Activated CD8-positive, alpha-beta memory T cell treated with anti-CD3 and anti-CD28 coated beads, Interleukin-2, amount 50 U/mL, for 1 hour (primary cell): ENCODE data around the gene DCAF12.
"Not testable (repeated sequence)": the region's sequence is repeated elsewhere in the genome, so short reads cannot be mapped to it uniquely, and the experiment has no call there.

Source experiments
- DNase-seq: peaks from one replicate; pipeline ENCODE4 v3.0.0-alpha.2; 2020; ENCODE audit errors: extremely low read depth

DCAF12 gene

DNA sequence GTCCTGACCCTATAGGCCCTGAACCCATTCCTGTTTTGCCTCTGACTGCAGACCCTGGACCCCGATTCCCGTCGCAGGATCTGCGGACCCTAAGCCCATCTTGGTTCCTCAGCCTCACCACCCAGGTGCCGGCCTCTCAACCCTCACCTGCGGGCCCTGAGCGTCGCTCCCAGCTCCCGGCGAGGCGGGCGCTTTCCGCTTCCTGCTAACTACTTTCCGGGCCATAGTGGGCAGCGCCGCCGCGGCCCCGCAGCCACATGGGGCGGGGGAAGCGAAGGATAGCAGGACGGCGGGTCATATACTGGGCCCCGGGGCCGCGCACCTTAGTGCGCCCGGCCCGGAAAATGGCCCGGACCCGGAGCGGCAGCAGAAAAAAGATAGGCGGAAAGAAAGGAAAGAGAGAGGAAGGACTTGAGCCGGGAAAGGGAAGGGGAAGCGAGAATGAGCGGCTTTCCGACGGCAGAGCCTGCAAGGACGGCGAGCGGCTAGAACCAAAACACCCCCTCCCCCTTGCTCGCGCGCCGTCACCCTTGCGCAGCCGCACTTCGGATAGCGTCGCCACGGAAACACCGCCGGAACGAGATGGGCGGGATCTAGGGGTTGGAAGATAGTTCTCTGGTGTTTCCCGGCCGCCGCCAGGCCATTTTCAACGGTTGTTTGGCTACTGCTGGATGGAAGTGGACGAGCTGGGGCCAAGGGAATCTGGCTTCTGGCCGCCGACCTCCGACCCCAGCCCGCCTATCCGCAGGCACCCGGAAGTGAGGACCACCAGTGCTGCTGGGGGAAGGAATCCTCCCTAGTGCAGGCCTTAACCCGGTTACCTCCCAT lies at the start of gene DCAF12:
Gene DCAF12, minus strand, starts transcription at position 492 of the 828 bp plus-strand sequence. Its CDS starts 267 bp downstream, at position 225.
- DNase-seq = peak; percentile 68

DNA sequence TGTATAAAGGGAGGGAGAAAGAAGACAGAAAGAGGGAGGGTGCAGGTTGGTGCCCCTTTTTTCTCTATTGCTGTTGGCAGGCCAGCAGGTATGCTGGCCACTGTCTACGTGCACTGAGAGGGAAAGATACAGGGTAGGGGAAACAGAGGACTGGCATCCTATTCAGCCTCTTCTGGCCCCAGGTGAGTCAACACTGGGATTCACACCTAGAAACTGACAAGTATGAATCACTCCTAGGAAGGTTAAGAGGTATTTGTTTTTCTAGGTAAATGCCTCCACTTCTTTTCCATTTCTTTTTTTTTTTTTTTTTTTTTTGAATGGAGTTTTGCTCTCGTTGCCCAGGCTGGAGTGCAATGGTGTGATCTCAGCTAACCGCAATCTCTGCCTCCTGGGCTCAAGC lies 49.6 kb upstream of the DCAF12 start:
- DNase-seq = no peak

DNA sequence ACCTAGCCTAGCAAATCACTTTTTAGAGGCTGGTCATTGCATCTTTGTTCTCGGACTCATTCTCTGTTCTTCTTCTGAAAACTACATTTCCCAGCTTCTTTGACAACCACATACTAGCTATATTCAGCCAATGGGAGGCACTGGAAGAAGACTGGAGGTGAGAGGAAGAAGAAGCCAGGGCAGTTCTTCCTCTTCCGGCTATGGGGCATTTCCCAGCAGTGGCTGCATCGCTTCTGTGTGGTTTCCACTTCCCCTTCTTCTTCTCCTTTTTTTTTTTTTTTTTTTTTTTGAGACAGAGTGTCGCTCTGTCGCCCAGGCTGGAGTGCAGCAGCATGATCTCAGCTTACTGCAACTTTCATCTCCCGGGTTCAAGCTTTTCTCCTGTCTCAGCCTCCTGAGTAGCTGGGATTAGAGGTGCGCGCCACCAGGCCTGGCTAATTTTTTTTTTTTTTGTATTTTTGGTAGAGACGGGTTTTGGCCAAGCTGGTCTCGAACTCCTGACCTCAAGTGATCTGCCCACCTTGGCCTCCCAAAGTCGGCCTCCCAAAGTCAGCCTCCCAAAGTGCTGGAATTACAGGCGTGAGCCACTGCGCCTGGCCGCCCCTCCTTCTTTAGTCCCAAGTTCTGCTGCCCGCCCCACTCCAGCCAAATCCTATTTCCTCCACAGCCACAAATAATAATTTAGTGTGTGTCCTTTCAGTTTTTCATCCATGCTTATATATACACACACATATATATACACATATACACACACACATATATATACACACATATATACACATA lies 45.4 kb upstream of the DCAF12 start:
- no peak for DNase-seq

DNA sequence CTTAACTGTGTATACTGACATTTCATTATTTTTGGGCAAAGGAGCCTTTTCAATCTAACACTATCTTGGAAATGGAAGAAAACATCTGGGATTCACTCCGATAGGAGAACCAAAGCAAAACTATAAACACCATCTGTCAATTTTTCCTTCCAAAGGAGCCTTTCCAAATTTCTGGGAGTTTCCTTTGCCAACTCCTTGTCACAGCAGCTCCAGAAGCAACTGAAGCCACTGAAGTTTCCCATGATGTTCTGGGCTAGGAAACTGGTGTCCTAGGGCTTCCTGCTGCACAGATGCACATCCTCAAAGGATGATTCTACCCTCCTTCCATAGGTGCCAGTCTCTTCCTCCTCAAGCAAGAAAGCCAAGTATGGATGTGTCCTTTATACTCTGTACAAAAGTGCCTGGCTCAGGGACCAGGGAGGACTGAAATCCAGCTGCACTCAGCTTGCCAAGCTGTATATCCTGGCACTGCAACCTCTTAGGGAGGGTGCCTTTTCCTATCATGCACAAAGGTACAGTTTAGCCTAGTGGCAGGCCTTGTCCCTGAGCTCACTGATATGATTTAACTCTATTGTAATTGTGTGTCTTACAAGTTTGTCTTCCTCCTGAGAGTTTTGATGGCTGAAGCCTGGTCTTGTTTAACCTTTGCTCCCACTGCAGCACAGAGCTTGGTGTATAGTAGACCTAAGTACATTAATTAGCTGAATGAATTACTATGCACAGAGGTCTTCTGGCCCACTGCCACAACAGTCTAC lies 43.9 kb upstream of the DCAF12 start:
- no peak for DNase-seq

DNA sequence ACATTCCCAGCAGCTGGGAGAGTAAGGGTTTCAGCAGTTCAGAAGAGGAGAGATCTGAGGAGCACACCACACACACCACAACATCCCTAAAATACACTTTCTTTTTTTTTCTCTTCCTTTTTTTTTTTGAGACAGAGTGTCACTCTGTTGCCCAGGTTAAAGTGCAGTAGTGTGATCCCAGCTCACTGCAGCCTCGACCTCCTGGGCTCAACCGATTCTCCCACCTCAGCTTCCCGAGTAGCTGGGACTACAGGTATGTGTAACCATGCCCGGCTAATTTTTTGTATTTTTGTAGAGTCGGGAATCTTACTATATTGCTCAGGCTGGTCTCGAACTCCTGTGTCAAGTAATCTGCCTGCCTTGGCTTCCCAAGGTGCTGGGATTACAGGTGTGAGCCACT lies 42.6 kb upstream of the DCAF12 start:
- DNase-seq = no peak

DNA sequence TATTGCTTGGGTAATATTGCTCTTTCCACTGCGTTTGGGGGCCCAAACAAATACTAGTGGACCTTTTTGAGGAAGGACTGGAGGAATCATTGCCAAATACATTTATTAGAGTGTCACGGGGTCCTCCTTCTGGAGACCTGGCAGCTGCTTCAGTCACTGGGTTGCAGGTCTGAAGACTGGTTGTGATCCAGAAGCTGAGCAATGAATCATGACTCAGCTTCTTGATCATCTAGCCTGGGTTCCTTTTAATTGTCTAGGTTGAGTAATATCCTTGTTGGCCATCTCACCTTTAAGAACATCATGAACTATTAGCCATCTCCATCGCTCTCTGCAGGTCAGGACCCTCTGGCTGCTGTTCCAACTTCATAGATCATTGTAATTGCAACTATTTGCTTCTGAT lies 36.9 kb upstream of the DCAF12 start:
- no peak for DNase-seq

DNA sequence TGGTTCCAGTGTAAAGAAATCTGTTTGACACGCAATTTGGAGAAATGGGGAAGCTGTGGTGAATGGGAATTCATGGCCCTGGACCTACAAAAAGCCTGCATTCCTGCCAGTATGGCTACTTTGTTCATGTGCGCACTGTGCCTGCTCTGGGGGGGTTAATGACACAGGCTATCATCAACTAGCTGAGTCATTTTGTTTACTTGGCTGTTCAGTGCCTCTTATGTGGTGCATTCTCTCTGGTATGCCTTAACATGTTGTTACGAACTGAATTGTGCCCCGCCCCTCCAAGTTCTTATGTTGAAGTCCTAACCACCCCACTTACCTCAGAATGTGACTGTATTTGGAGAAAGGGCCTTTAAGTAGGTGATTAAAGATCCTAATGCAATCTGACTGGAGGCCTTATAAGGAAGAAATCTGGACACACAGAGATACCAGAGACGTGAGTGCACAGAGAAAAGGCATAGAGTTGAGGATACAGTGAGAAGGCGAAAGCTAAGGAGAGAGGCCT lies 31.9 kb upstream of the DCAF12 start:
- no peak for DNase-seq

DNA sequence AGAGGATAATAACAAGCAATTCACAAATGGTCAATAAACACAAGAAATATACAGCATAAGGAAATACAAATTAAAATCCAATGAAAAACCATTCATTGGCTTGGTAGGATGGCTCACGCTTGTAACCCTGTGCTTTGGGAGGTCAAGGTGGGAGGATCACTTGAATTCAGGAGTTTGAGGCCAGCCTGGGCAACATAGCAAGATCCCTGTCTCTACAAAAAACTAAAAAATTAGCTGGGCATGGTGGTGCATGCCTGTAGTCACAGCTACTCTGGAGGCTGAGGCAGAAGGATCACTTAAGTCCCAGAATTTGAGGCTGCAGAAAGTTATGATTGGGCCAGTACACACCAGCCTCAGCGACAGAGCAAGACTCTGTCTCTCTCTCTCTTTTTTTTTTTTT lies 31.4 kb upstream of the DCAF12 start:
- no peak for DNase-seq

DNA sequence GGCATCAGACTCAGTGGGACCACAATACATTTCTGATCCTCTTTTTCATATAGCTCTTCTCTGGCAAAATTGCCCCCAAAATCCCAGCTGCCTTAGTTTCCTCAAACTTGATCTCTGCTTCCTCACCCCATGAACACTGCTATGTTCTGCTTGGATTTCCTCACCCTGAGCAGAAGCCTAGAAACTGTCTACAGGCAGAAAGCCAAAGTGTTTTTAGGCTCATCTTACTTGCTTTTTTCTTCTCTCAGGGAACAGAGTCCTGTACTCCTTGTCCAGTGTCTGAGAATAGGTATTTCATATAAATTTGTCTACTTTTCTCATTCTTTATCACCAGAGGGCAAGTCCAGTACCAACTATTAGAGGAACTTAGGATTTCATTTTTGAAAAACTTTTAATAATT lies 30.8 kb upstream of the DCAF12 start:
- DNase-seq = no peak

DNA sequence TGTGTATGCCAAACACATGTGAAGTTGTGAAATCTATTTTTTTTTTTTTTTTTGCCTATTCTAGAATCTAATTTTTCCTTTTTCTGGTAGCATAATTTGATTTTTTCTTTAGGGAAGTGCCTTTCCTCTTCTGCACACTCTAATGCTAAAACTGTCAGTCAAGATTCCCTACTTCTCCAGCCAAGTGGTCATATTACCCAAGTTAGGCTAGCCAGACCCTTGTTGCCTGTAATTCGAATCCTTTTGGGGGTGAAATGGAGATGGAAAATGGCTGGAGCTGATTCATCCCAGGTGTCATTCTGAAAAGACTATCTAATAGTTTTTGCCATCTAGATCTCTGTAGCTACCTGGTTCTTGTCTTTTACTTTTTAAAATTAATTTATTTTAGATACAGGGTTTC lies 27.6 kb upstream of the DCAF12 start:
- DNase-seq = no peak

DNA sequence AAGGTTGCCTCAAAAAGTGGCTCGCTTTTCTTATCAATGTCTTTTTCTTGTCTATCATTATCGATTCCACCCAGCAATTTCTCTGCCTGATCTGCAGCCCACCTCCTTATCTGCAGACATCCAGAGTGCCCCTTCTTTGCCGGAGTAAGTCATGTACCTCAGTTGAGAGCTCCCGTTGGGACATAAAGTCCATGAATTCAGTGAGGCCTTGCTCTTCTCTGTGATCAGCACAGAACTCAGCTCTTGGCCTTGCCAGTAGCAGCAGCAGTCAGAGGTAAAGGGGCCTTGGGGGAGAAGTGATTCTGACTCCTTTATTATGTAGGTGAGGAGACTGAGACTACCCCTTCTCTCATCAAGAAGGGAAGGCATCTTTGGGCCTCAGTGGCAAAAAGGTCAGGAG lies 24.9 kb upstream of the DCAF12 start:
- no peak for DNase-seq

DNA sequence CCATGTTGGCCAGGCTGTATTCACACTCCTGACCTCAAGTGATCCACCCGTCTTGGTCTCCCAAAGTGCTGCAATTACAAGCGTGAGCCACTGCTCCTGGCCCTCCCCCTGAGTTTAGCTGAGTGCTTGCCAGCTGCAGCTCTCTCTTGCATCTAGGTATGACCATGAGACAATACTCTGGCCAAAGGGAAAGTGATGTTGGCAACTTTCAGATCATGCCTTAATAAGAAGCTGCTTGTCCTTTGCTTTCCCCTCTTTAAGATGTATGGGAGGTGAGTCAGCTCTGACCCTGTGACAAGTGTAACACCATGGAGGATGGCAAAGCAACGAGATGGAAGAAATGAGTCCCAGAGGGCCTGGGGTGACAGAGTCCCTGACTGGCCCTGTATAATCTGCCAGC lies 18.7 kb upstream of the DCAF12 start:
- no peak for DNase-seq

DNA sequence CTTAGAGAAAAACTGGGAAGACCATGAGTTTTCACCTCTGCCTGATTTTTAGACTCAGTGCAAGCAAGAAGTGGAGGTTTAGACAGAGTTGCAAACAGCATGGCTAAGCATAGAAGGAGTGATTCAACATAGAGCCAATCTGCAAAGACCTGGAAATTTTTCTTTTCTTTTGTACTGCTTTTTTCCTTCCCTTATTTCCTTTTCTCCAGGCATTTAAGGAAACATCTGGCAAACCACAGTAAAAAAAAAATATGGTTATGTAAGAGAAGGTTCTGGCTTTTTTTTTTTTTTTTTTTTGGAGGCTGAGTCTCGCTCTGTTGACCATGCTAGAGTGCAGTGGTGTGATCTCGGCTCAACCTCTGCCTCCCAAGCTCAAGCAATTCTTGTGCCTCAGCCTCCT lies 16.6 kb upstream of the DCAF12 start:
- no peak for DNase-seq

DNA sequence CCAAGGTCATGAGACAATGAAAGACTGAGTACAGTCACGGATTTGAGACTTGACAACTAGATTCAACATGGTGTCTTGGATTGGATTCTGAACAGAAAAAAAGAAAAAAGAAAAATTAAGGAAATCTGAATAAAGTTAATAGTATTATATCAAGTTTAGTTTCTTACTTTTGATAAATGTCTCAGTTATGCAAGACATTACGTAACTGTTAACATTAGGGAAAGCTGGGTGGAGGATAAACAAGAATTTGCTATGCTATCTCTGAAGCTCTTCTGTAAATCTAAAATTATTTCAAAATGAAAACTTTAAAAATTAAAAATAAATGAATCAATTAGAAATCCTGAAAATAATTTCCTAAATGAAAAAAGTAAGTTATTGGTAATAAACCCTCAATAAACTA lies 14.4 kb upstream of the DCAF12 start:
- no peak for DNase-seq

DNA sequence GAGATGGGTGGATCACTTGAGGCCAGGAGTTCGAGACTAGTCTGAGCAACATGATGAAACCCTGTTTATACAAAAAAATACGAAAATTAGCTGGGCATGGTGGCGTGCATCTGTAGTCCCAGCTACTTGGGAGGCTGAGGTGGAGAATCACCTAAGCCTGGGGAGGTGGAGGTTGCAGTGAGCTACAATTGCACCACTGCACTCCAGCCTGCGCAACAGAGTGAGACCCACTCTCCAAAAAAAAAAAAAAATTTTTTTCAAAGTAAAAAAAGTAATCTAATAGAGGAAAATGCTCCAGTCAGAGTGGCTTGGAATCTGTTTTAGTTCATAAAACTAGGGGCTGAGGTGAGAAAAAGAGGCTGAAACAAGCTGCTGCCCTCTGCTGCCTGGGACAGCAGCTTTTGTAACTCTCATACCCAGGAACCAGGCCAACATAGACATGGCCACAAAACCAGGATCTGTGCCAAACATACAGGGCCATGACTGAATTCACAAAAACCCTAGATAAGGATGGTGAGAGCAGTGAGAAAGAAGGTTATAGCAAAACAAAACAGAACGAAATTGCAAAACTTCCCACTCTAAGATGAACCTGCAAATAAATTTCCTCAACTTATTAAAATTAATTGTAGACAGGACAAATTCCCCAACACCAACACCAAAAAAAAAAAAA lies 13.1 kb upstream of the DCAF12 start:
- DNase-seq = no peak

DNA sequence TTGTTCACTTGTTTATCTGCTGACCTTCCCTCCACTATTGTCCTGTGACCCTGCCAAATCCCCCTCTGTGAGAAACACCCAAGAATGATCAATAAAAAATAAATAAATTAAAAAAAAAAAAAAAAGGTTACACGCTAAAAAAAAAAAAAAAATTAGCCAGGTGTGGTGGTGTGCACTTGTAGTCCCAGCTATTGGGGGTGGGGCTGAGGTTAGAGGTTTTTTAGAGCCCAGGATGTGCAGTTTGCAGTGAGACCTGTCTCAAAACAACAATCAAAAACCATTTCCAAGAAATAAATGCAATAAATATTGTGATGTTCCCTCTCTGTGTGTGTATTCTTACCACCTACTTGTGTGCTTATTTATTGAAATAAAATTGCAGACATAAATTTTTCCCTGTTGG lies 12.1 kb upstream of the DCAF12 start:
- not testable (repeated sequence) for DNase-seq

DNA sequence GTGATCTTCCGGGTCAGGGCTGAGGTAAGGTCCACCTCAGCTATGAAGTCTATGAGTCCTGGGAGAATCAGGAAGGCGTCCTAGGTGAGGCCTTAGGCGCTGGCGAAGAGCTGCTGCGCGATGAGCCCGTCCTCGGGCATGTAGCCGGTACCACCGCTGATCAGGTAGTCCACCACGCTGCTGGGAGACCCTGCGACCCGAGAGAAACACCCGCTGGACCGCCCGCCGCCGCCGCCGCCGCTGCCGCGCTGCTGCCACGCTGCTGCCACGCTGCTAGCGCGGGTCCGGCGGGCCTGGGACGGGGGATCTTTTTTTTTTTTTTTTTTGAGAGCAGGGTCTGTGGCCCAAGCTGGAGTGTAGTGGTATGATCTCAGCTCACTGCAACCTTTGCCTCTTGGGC lies 8.0 kb upstream of the DCAF12 start:
- DNase-seq = no peak

DNA sequence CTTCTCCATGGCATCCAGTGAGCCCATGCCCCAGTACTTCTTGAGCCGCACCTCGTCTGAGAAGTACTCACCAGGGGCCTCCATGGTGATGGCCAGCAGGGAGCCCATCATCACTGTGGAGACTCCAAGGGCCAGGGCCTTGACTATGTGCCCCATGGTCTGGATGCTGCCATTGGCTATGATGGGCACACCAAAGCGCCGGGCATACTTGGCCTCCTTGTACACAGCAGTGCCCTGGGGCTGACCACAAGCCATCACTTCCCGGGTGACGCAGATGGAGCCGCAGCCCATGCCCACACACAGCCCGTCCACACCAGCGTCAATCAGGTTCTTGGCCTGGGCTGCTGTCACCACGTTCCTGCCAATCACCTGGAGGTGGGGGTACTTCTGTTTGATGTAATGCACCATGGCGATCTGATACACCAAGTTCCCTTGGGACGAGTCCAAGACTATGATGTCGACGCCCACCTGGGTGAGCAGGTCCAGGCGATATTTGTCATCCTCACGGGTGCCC lies 7.0 kb upstream of the DCAF12 start:
- DNase-seq = no peak

DNA sequence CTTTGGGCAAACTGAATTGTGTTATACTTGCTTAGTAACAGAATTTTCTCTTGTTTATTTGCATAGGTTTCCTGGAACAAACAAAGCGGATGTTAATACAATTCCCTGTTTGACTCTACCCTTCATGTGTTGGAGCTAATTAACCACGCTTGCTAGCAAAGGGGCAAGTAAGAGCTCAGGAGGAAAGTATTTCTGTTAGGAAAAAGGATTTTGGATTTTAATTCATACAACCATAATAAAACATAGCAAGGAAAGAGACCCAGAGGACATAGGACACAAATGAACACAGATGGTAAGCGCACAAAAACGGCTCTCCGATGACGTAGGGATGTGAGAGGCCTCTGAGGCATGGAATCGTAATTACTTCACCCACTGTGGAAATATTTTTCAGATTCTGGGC lies 5.1 kb upstream of the DCAF12 start:
- DNase-seq = no peak

DNA sequence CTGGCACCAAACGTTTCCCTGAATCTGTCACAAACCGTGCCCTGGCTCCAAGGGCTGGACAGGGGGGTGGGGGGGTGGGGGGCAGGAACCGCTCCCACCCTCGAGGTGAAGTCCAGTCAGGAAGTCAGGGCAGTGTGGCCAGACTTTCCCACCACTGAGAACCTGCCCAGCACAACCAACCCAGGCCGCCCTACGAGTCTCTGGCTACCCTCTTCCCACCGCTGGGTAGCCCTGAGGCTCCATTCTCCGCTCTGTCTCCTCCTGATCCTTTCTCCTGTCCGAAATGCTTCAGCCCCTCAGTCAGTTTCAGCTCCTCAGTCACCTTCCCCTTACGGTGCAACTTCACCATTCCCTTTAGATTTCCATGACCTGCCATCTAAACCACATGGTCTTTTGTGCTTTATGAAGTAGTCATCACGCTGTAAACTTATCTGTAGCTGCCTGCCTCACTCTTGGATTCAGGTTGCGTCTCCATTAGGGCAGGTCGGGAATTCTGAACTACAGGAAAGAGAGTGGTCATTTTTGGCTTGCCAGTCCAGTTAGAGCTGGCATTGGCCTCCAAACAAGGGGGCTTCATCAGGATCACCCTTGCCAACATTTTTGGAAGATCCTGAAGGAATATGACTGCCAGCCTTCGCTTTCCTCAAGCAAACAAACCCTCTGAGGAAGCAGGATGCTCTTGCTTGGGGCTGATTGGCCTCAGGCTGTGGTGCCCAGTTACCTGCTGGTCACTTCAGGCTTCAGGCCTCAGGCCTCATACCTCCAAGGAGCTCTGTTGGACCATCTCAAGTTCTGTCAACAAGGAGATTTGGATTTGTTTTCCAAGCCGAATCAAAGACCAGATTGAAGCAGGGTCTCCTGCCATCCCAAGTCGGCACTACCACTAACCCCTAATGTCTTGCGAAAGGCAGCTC lies 794 bp upstream of the DCAF12 start:
- no peak for DNase-seq
